ENCODE results near the gene MGAT2. TPM values are rescaled to one million over a fixed set of nuclear protein-coding genes. Genes with fewer than 3 reads are reported as not detected.
A peak's percentile ranks its signal among the peaks of the same experiment; 100 is the strongest.

The MGAT2 gene
- total and polyA plus RNA-seq, 7 donors: 15.6 to 26.9 (median 18.1) TPM

DNA sequence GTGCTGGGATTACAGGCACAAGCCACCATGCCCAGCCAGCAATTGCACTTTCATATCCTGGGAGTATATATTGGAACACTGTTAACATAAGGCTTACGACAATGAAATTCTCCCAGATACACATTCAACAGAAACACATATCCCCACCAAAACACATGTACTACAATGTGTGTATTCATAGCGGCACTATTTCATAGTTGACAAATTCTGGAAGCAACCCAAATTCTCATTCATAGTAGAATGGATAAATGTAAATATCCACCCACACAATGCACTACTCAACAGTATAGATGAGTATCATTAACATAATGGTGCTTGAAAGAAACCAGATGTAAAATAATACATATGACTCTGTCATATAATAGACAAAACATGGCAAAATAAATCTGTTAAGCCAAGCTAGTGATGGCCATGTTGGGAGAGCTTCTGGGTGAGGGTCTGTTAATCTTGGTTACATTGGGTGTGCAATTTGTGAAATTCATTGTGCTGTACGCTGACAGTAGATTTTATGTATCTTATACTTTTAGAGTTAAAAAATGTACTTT, 17.0 kb downstream of the MGAT2 start:
- 89 to 90% methylated on average over 3 of the region's 3 CpGs for WGBS, 2 donors
- intact Hi-C loops (cut with DNase I): loop anchor here (10.0 kb wide), 1 partner anchor 477 kb away; the partner anchor contains the start of gene VCPKMT
- H3K27ac ChIP-seq: no peak overlapping the region

DNA sequence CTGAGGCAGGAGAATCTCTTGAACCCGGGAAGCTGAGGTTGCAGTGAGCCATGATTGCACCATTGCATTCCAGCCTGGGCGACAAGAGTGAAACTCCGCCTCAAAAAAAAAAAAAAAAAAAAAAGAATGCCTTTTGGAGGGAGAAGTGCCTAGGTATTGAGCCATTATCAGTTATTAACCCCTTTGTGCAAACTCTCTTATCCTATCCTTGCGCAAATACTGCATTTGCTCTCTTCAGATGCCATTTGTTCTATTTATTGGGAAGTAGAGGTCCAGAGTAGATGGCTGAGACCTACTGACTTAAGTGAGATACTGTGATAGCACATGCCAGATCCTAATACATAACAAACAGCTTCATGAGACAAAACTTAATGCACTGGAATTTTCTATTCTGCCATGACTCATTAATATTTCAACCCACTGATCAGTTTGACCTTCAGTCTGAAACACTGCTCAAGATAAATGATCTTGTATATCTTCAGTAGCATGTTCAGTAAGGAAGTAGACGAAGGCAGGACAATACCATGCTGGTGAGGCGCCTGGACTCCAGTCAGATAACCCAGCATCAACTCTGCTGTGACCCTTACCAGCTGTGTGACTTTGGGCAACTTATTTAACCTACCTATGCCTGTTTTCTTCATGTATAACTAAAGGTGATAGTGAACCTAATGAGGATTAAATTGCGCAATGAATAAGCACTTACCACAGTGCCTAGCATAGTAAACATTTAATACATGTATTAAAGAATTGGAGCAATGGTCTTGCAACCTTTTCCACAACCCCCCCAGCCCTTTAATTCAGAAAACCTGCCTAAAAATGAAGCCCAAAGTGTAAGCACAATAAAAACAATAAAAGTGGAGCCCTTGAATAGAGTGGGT, 20.2 kb downstream of the MGAT2 start:
- no peaks in the 10 kb centered on the region for H3K9me3 ChIP-seq
- no peak overlapping the region for H3K4me3 ChIP-seq
- no peak for DNase-seq
- H3K27ac ChIP-seq: peak overlapping the region in 2 of 4 donors; percentile 12 to 51
- TF ChIP-seq CTCF (IDR thresholded peaks at IDR 0.05) (no peak), EP300 (IDR thresholded peaks at IDR 0.05) (no peak), POLR2A (IDR thresholded peaks at IDR 0.05) (no peak), POLR2AphosphoS5 (IDR thresholded peaks at IDR 0.05) (no peak)
- peaks cover 0 to 29% (median 23%) of the 10 kb centered on the region in 4 donors for H3K4me1 ChIP-seq
- WGBS, 2 donors: 82 to 94% methylated on average over 7 of the region's 7 CpGs
- intact Hi-C loops (cut with DNase I): no loop called here
- H3K27me3 ChIP-seq: no peaks in the 10 kb centered on the region
- peaks cover 0 to 9% (median 2%) of the 10 kb centered on the region in 4 donors for H3K36me3 ChIP-seq

More for the DNA sequence above, 17.0 kb downstream of the MGAT2 start:
- no peaks in the 10 kb centered on the region for H3K9me3 ChIP-seq
- no peak overlapping the region for H3K4me3 ChIP-seq
- peaks cover 0 to 45% (median 25%) of the 10 kb centered on the region in 4 donors for H3K4me1 ChIP-seq
- DNase-seq: no peak
- H3K27me3 ChIP-seq: no peaks in the 10 kb centered on the region
- peaks cover 0 to 9% (median 2%) of the 10 kb centered on the region in 4 donors for H3K36me3 ChIP-seq
- no peak for TF ChIP-seq EP300 (IDR thresholded peaks at IDR 0.05)
- TF ChIP-seq POLR2AphosphoS5 (IDR thresholded peaks at IDR 0.05): no peak
- no peak for TF ChIP-seq POLR2A (IDR thresholded peaks at IDR 0.05)
- no peak for TF ChIP-seq CTCF (IDR thresholded peaks at IDR 0.05)

- H3K27me3 ChIP-seq: no peaks in the 10 kb centered on the region
- peaks cover 0 to 20% (median 15%) of the 10 kb centered on the region in 4 donors for H3K4me1 ChIP-seq
- TF ChIP-seq POLR2A (IDR thresholded peaks at IDR 0.05): no peak
- TF ChIP-seq POLR2AphosphoS5 (IDR thresholded peaks at IDR 0.05): peak in 1 of 4 donors; percentile 7
- TF ChIP-seq CTCF (IDR thresholded peaks at IDR 0.05): no peak
- H3K4me3 ChIP-seq: no peak overlapping the region
- WGBS, 2 donors: 12 to 53% methylated on average over 8 of the region's 8 CpGs
- DNase-seq: no peak
- H3K36me3 ChIP-seq: peaks cover 0 to 7% (median 2%) of the 10 kb centered on the region in 4 donors
- H3K27ac ChIP-seq: peak overlapping the region in 3 of 4 donors; percentile 12 to 51 (median 16)
- intact Hi-C loops (cut with DNase I): no loop called here
- no peaks in the 10 kb centered on the region for H3K9me3 ChIP-seq
Observed at GRCh38 chr14:49641697-49642129, 21.1 kb downstream of the MGAT2 start.

- H3K4me3 ChIP-seq: no peak overlapping the region
- H3K27me3 ChIP-seq: no peaks in the 10 kb centered on the region
- H3K36me3 ChIP-seq: peaks cover 0 to 3% (median 1%) of the 10 kb centered on the region in 4 donors
- H3K9me3 ChIP-seq: no peaks in the 10 kb centered on the region
- H3K27ac ChIP-seq: peak overlapping the region in 3 of 4 donors; percentile 12 to 51 (median 16)
- peaks cover 0 to 15% (median 13%) of the 10 kb centered on the region in 4 donors for H3K4me1 ChIP-seq
- TF ChIP-seq EP300 (IDR thresholded peaks at IDR 0.05): no peak
- TF ChIP-seq CTCF (IDR thresholded peaks at IDR 0.05): no peak
- TF ChIP-seq POLR2A (IDR thresholded peaks at IDR 0.05): no peak
- TF ChIP-seq POLR2AphosphoS5 (IDR thresholded peaks at IDR 0.05): no peak
- DNase-seq: no peak
- intact Hi-C loops (cut with DNase I): no loop called here
Observed at GRCh38 chr14:49642163-49642562, 21.6 kb downstream of the MGAT2 start.
